AG10803 (cell line): ENCODE results near the gene SERPINA7.

Experiments
- DNase-seq: peaks from one replicate; pipeline ENCODE4 v3.0.0; 2010; ENCODE audit warnings: low read depth
- H3K4me3 ChIP-seq: 2 replicates; pipeline ENCODE4 v1.5.1; 2011; ENCODE audit warnings: mild to moderate bottlenecking, low read length, control low read depth
- TF ChIP-seq, protein P1 (sequence below): conservative IDR thresholded peaks from 2 replicates; pipeline ENCODE4 v1.5.1; 2011; ENCODE audit warnings: mild to moderate bottlenecking, low read length, control low read depth, inconsistent platforms

The SERPINA7 gene

DNA sequence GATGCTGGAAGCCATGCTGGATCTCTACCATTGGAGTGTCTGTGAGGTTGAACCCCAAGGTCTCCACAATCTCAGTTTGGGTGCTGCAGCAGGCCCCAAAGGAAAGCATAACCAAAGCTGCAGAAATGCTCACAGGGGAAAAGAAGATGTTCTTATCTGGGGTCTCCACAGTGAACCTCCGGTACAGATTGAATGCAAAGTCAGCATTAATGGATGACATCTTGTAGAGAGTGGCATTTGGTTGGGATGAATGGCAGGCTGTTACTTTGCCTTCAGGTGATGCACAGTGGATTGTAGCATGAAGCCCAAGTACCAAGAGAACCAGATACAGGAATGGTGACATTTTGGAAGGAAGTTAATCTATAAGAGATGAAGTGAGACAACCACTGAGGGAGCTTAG, 1.8 kb downstream of the SERPINA7 start:
- TF ChIP-seq, protein P1, sequence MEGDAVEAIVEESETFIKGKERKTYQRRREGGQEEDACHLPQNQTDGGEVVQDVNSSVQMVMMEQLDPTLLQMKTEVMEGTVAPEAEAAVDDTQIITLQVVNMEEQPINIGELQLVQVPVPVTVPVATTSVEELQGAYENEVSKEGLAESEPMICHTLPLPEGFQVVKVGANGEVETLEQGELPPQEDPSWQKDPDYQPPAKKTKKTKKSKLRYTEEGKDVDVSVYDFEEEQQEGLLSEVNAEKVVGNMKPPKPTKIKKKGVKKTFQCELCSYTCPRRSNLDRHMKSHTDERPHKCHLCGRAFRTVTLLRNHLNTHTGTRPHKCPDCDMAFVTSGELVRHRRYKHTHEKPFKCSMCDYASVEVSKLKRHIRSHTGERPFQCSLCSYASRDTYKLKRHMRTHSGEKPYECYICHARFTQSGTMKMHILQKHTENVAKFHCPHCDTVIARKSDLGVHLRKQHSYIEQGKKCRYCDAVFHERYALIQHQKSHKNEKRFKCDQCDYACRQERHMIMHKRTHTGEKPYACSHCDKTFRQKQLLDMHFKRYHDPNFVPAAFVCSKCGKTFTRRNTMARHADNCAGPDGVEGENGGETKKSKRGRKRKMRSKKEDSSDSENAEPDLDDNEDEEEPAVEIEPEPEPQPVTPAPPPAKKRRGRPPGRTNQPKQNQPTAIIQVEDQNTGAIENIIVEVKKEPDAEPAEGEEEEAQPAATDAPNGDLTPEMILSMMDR = no peak

DNA sequence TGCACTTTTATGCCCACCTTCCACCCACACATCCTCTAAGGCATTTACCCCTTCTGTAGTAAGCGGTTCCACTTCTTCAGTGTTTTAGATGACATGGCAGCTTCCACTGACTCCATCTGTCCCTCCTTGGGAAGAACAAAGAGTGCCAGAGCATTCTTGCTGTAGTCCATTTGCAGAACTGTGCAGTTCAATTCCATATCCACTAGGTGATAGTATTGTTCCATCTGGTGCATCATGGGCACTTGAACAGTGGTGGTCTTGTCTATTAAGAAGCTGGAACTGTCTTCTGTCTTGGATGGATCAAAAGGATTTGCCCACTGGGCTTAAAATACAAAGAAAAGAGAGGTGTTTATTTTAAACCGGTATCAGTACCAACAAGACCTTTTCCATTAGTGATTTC, 3.5 kb downstream of the SERPINA7 start:
- TF ChIP-seq, protein P1 = no peak
- no peak for DNase-seq
- no peak overlapping the region for H3K4me3 ChIP-seq

More for the DNA sequence above, 1.8 kb downstream of the SERPINA7 start:
- H3K4me3 ChIP-seq = no peak overlapping the region
- no peak for DNase-seq

DNA sequence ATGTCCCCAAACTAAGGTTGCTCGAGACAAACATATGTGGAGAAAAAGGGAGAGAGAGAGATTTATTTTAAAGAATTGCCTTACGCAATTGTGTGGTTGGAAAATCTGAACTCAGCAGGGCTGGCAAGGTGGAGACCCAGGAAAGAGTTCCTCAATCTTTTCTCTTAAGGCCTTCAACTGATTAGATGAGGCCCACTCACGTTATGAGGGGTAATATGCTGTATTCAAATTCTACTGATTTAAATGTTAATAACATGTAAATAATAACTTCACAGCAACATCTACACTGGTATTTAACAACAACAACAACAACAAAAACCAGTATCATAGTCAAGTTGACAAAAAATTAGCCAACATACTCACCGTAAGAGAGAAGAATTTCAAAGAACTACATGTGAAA, 14.6 kb downstream of the SERPINA7 start:
- DNase-seq = no peak
- no peak overlapping the region for H3K4me3 ChIP-seq
- TF ChIP-seq, protein P1 = no peak

DNA sequence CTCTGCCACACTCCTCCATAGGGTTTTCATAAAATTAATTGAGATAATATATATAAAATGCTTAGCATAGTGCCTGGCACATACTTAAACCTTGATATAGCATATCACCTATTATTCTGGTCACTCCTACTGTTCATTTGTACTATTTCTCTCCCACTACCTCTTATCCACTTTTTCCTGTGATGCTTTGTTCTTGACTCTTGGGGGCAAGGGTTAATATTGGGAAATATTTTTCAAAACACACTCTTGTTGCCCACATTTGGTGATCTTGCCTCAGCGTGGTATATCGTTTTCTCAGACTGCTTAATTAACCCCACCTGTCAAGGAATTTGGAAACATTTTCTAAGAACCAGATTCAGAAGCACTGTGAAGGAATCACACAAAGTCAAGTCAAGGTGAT, 16.3 kb downstream of the SERPINA7 start:
- TF ChIP-seq, protein P1 = no peak
- H3K4me3 ChIP-seq = no peak overlapping the region
- DNase-seq = no peak

DNA sequence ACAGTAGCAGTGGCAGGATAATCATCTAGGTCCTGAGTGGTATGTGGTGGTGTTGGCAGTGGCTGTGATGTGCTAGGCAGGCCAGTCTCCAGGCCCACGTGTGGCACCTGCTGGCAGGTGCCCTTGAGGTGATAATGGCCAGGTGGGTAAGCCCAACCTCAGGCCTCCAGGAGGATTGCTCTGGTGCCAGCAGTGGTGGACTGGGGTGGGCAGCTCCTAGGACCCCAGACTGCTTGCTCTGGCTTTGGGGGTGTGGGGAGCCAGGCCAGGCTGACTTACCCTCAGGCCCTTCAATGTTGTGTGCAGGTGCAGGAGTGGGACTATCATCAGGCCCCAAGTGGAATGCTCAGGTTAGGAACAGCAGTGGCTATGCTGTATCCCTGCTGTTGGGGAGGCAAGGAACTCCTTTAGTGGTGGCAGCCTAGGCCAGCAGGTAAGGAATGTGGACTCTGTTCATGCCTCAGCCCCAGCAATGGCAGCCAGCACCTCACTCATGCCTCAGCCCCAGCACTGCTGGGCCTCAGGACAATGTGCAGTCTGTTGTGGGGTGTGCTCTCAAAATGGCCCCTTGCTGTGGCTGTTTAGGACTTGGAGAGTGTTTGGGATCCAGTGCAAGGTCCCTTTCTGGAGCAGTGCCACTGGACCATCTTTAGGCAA, 24.3 kb downstream of the SERPINA7 start:
- H3K4me3 ChIP-seq = no peak overlapping the region
- DNase-seq = no peak
- TF ChIP-seq, protein P1 = no peak

DNA sequence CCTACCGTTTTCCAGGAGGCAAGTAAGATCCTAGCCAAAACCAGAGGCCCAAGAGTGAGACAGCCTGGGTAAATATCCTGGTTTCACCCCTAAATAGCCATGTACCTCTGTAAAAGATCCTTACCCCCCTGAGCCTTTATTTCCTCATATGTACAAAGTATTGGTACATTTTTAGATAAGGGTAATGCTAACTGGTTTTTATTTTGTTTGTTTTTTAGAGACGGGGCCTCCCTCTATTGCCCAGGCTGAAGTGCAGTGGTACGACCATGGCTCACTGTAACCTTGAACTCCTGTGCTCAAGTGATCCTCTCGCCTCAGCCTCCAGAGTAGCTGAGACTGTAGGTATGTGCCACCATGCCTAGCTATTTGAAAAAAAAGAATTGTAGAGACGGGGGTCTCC, 29.4 kb downstream of the SERPINA7 start:
- no peak overlapping the region for H3K4me3 ChIP-seq
- DNase-seq = no peak
- TF ChIP-seq, protein P1 = no peak

DNA sequence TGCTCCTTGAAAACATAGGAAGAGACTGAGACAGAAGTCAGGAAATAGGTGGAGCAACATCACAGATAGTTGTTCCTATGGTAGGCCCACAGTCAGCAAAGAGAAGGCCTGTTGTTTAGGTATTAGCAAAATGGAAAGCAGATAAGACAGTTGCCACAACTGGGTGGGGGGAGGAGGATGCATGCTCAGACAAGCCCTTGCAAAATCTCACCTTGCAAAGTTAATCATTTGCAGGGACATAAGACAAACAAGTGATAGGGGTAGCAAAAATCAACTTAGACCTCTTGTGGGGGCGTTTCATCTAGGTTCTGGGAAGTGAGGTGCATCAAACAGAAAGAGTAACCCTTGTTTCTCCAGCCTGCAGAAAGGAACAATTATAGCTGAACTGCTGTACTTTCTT, 30.7 kb downstream of the SERPINA7 start:
- H3K4me3 ChIP-seq = no peak overlapping the region
- DNase-seq = no peak
- TF ChIP-seq, protein P1 = no peak
